ENCODE data around the gene TBC1D24.

Gene TBC1D24

GRCh38 chr16:2436110-2436509, 38.8 kb upstream of the TBC1D24 start:
- no peak for DNase-seq (ENCODE audit: low spot score)
- no peak overlapping the region for H3K18ac ChIP-seq (ENCODE audit: low read length)
- H3K36me3 ChIP-seq (replicated peaks in 1 of 2; ENCODE audit: control insufficient read depth in 2 of 2, insufficient read depth in 2 of 2, low read length in 2 of 2): peaks cover 58 to 93% of the 10 kb centered on the region in 2 donors

GRCh38 chr16:2437032-2437790, 37.7 kb upstream of the TBC1D24 start:
- Histone ChIP-seq H2AFZ (ENCODE audit: low read length) (no peak overlapping the region), H2BK5ac (ENCODE audit: low read length) (no peak overlapping the region), H2BK15ac (ENCODE audit: low read length) (no peak overlapping the region), H2BK120ac (ENCODE audit: low read depth, low read length) (no peak overlapping the region), H3K4me1 (ENCODE audit: control insufficient read depth in 2 of 2, insufficient read depth in 1 of 2, low read depth in 1 of 2, low read length in 2 of 2) (no peaks in the 10 kb centered on the region), H3K9me3 (replicated peaks in 1 of 2; ENCODE audit: control insufficient read depth in 2 of 2, insufficient read depth in 1 of 2, low read depth in 1 of 2, low read length in 2 of 2) (no peaks in the 10 kb centered on the region), H2AK5ac (ENCODE audit: low read depth, low read length) (no peak overlapping the region), H3K4me3 (ENCODE audit: low read length in 2 of 2) (no peak overlapping the region), H3K4me2 (ENCODE audit: insufficient read depth, low read length, poor library complexity, severe bottlenecking) (no peak overlapping the region), H3K36me3 (replicated peaks in 1 of 2; ENCODE audit: control insufficient read depth in 2 of 2, insufficient read depth in 2 of 2, low read length in 2 of 2) (peaks cover 59 to 89% of the 10 kb centered on the region in 2 donors), H3K4ac (ENCODE audit: low read length) (no peak overlapping the region), H3K27ac (replicated peaks; ENCODE audit: low read length) (no peak overlapping the region), H4K8ac (ENCODE audit: low read depth, low read length) (no peak overlapping the region), H3K27me3 (ENCODE audit: control insufficient read depth in 3 of 3, insufficient read depth in 3 of 3, low read depth in 1 of 3, low read length in 3 of 3) (no peaks in the 10 kb centered on the region), H3K14ac (ENCODE audit: low read length) (no peak overlapping the region), H3K79me1 (ENCODE audit: low read depth, low read length) (peaks cover 5% of the 10 kb centered on the region), H3K9ac (ENCODE audit: low read depth, low read length, poor library complexity) (no peak overlapping the region), H3K18ac (ENCODE audit: low read length) (no peak overlapping the region), H2BK12ac (ENCODE audit: low read length) (no peak overlapping the region), H4K91ac (ENCODE audit: low read depth, low read length, poor library complexity) (no peak overlapping the region), H3K23ac (ENCODE audit: low read depth, low read length, poor library complexity) (no peak overlapping the region)
- WGBS, 2 donors (ENCODE audit: extremely low coverage in 2 of 2, insufficient read length in 2 of 2, insufficient replicate concordance in 1 of 2): no CpG with 5 or more reads among the region's 24 CpGs
- DNase-seq (ENCODE audit: low spot score): no peak

More at GRCh38 chr16:2436110-2436509, 38.8 kb upstream of the TBC1D24 start:
- Histone ChIP-seq H4K8ac (ENCODE audit: low read depth, low read length) (no peak overlapping the region), H2AFZ (ENCODE audit: low read length) (no peak overlapping the region), H2AK5ac (ENCODE audit: low read depth, low read length) (no peak overlapping the region), H3K9me3 (replicated peaks in 1 of 2; ENCODE audit: control insufficient read depth in 2 of 2, insufficient read depth in 1 of 2, low read depth in 1 of 2, low read length in 2 of 2) (no peaks in the 10 kb centered on the region), H3K79me1 (ENCODE audit: low read depth, low read length) (peaks cover 8% of the 10 kb centered on the region), H3K27me3 (ENCODE audit: control insufficient read depth in 3 of 3, insufficient read depth in 3 of 3, low read depth in 1 of 3, low read length in 3 of 3) (no peaks in the 10 kb centered on the region), H3K27ac (replicated peaks; ENCODE audit: low read length) (no peak overlapping the region), H3K4me3 (ENCODE audit: low read length in 2 of 2) (no peak overlapping the region), H3K14ac (ENCODE audit: low read length) (no peak overlapping the region), H4K91ac (ENCODE audit: low read depth, low read length, poor library complexity) (no peak overlapping the region), H3K4ac (ENCODE audit: low read length) (no peak overlapping the region), H3K4me2 (ENCODE audit: insufficient read depth, low read length, poor library complexity, severe bottlenecking) (no peak overlapping the region), H2BK12ac (ENCODE audit: low read length) (no peak overlapping the region), H2BK15ac (ENCODE audit: low read length) (no peak overlapping the region), H3K4me1 (ENCODE audit: control insufficient read depth in 2 of 2, insufficient read depth in 1 of 2, low read depth in 1 of 2, low read length in 2 of 2) (no peaks in the 10 kb centered on the region), H3K9ac (ENCODE audit: low read depth, low read length, poor library complexity) (no peak overlapping the region), H3K23ac (ENCODE audit: low read depth, low read length, poor library complexity) (no peak overlapping the region), H2BK120ac (ENCODE audit: low read depth, low read length) (no peak overlapping the region), H2BK5ac (ENCODE audit: low read length) (no peak overlapping the region)
- no CpG with 5 or more reads among the region's 9 CpGs for WGBS, 2 donors (ENCODE audit: extremely low coverage in 2 of 2, insufficient read length in 2 of 2, insufficient replicate concordance in 1 of 2)

GRCh38 chr16:2438121-2438520, 36.8 kb upstream of the TBC1D24 start:
- Histone ChIP-seq H3K23ac (ENCODE audit: low read depth, low read length, poor library complexity) (no peak overlapping the region), H2BK15ac (ENCODE audit: low read length) (no peak overlapping the region), H3K4me1 (ENCODE audit: control insufficient read depth in 2 of 2, insufficient read depth in 1 of 2, low read depth in 1 of 2, low read length in 2 of 2) (no peaks in the 10 kb centered on the region), H3K36me3 (replicated peaks in 1 of 2; ENCODE audit: control insufficient read depth in 2 of 2, insufficient read depth in 2 of 2, low read length in 2 of 2) (peaks cover 50 to 81% of the 10 kb centered on the region in 2 donors), H3K27me3 (ENCODE audit: control insufficient read depth in 3 of 3, insufficient read depth in 3 of 3, low read depth in 1 of 3, low read length in 3 of 3) (no peaks in the 10 kb centered on the region), H4K8ac (ENCODE audit: low read depth, low read length) (peak overlapping the region; percentile 65), H2AFZ (ENCODE audit: low read length) (no peak overlapping the region), H3K4ac (ENCODE audit: low read length) (no peak overlapping the region), H3K27ac (replicated peaks; ENCODE audit: low read length) (no peak overlapping the region), H3K79me1 (ENCODE audit: low read depth, low read length) (peaks cover 2% of the 10 kb centered on the region), H2AK5ac (ENCODE audit: low read depth, low read length) (no peak overlapping the region), H3K9ac (ENCODE audit: low read depth, low read length, poor library complexity) (no peak overlapping the region), H3K9me3 (replicated peaks in 1 of 2; ENCODE audit: control insufficient read depth in 2 of 2, insufficient read depth in 1 of 2, low read depth in 1 of 2, low read length in 2 of 2) (no peaks in the 10 kb centered on the region), H2BK5ac (ENCODE audit: low read length) (no peak overlapping the region), H3K18ac (ENCODE audit: low read length) (no peak overlapping the region), H3K4me2 (ENCODE audit: insufficient read depth, low read length, poor library complexity, severe bottlenecking) (no peak overlapping the region), H4K91ac (ENCODE audit: low read depth, low read length, poor library complexity) (no peak overlapping the region), H3K14ac (ENCODE audit: low read length) (no peak overlapping the region), H3K4me3 (ENCODE audit: low read length in 2 of 2) (peak overlapping the region in 1 of 2 donors; percentile 30), H2BK12ac (ENCODE audit: low read length) (no peak overlapping the region), H2BK120ac (ENCODE audit: low read depth, low read length) (no peak overlapping the region)
- no peak for DNase-seq (ENCODE audit: low spot score)
- no CpG with 5 or more reads among the region's 14 CpGs for WGBS, 2 donors (ENCODE audit: extremely low coverage in 2 of 2, insufficient read length in 2 of 2, insufficient replicate concordance in 1 of 2)

GRCh38 chr16:2439598-2439997, 35.3 kb upstream of the TBC1D24 start:
- Histone ChIP-seq H2BK5ac (ENCODE audit: low read length) (no peak overlapping the region), H2BK120ac (ENCODE audit: low read depth, low read length) (no peak overlapping the region), H2BK12ac (ENCODE audit: low read length) (no peak overlapping the region), H3K27me3 (ENCODE audit: control insufficient read depth in 3 of 3, insufficient read depth in 3 of 3, low read depth in 1 of 3, low read length in 3 of 3) (no peaks in the 10 kb centered on the region), H3K4me3 (ENCODE audit: low read length in 2 of 2) (no peak overlapping the region), H3K9ac (ENCODE audit: low read depth, low read length, poor library complexity) (no peak overlapping the region), H3K23ac (ENCODE audit: low read depth, low read length, poor library complexity) (no peak overlapping the region), H3K79me1 (ENCODE audit: low read depth, low read length) (peaks cover 2% of the 10 kb centered on the region), H2BK15ac (ENCODE audit: low read length) (no peak overlapping the region), H4K8ac (ENCODE audit: low read depth, low read length) (no peak overlapping the region), H3K4me1 (ENCODE audit: control insufficient read depth in 2 of 2, insufficient read depth in 1 of 2, low read depth in 1 of 2, low read length in 2 of 2) (no peaks in the 10 kb centered on the region), H3K36me3 (replicated peaks in 1 of 2; ENCODE audit: control insufficient read depth in 2 of 2, insufficient read depth in 2 of 2, low read length in 2 of 2) (peaks cover 49 to 77% of the 10 kb centered on the region in 2 donors), H2AK5ac (ENCODE audit: low read depth, low read length) (no peak overlapping the region), H3K4ac (ENCODE audit: low read length) (no peak overlapping the region), H3K14ac (ENCODE audit: low read length) (no peak overlapping the region), H3K9me3 (replicated peaks in 1 of 2; ENCODE audit: control insufficient read depth in 2 of 2, insufficient read depth in 1 of 2, low read depth in 1 of 2, low read length in 2 of 2) (no peaks in the 10 kb centered on the region), H4K91ac (ENCODE audit: low read depth, low read length, poor library complexity) (no peak overlapping the region), H3K27ac (replicated peaks; ENCODE audit: low read length) (no peak overlapping the region), H3K4me2 (ENCODE audit: insufficient read depth, low read length, poor library complexity, severe bottlenecking) (no peak overlapping the region), H3K18ac (ENCODE audit: low read length) (no peak overlapping the region), H2AFZ (ENCODE audit: low read length) (no peak overlapping the region)
- DNase-seq (ENCODE audit: low spot score): no peak
- no CpG with 5 or more reads among the region's 11 CpGs for WGBS, 2 donors (ENCODE audit: extremely low coverage in 2 of 2, insufficient read length in 2 of 2, insufficient replicate concordance in 1 of 2)
